ENCODE measurements around the gene FCAR. TPM values are rescaled to one million over a fixed set of nuclear protein-coding genes. Genes with fewer than 3 reads are reported as not detected.
"Not testable (repeated sequence)": the region's sequence is repeated elsewhere in the genome, so short reads cannot be mapped to it uniquely, and the experiment has no call there.

The FCAR gene
- total RNA-seq, 1 donor from 2014 or later = not detected

- no peak for TF ChIP-seq CTCF (IDR thresholded peaks at IDR 0.05; ENCODE audit: borderline replicate concordance)
- H3K36me3 ChIP-seq = no peaks in the 10 kb centered on the region
- no peak for DNase-seq
- no peak overlapping the region for H3K27ac ChIP-seq (replicated peaks)
- no peaks in the 10 kb centered on the region for H3K4me1 ChIP-seq
- no peak overlapping the region for H3K4me3 ChIP-seq
- intact Hi-C loops (cut with micrococcal nuclease) = no loop called here
- H3K9me3 ChIP-seq (replicated peaks) = no peaks in the 10 kb centered on the region
- peaks cover 53% of the 10 kb centered on the region for H3K27me3 ChIP-seq (ENCODE audit: low read depth)
Measured at GRCh38 chr19:54905421-54905802, 31.4 kb downstream of the FCAR start.

- DNase-seq = no peak
- no peaks in the 10 kb centered on the region for H3K4me1 ChIP-seq
- no peaks in the 10 kb centered on the region for H3K36me3 ChIP-seq
- H3K9me3 ChIP-seq (replicated peaks) = no peaks in the 10 kb centered on the region
- H3K27me3 ChIP-seq (ENCODE audit: low read depth) = peaks cover 48% of the 10 kb centered on the region
- no peak for TF ChIP-seq CTCF (IDR thresholded peaks at IDR 0.05; ENCODE audit: borderline replicate concordance)
- no peak within 1 kb of the TSS for H3K27ac ChIP-seq (replicated peaks)
- intact Hi-C loops (cut with micrococcal nuclease) = no loop called here
- H3K4me3 ChIP-seq = no peak within 1 kb of the TSS
Measured at GRCh38 chr19:54905803-54906511, 31.9 kb downstream of the FCAR start, which contains the start of gene NCR1. Gene NCR1 (plus strand): TSS chr19:54906148. CDS start chr19:54906188, 40 bp downstream.

- TF ChIP-seq CTCF (IDR thresholded peaks at IDR 0.05; ENCODE audit: borderline replicate concordance) = no peak
- Histone ChIP-seq H3K36me3 (no peaks in the 10 kb centered on the region), H3K27me3 (ENCODE audit: low read depth) (peaks cover 42% of the 10 kb centered on the region), H3K9me3 (replicated peaks) (no peaks in the 10 kb centered on the region), H3K4me1 (no peaks in the 10 kb centered on the region), H3K4me3 (no peak overlapping the region), H3K27ac (replicated peaks) (no peak overlapping the region)
- intact Hi-C loops (cut with micrococcal nuclease) = no loop called here
- no peak for DNase-seq
Measured at GRCh38 chr19:54906819-54907218, 32.8 kb downstream of the FCAR start.

- H3K9me3 ChIP-seq (replicated peaks); H3K4me3 ChIP-seq; intact Hi-C loops (cut with micrococcal nuclease); H3K4me1 ChIP-seq; H3K36me3 ChIP-seq; H3K27ac ChIP-seq (replicated peaks); DNase-seq: not testable (repeated sequence)
- H3K27me3 ChIP-seq (ENCODE audit: low read depth) = peaks cover 39% of the 10 kb centered on the region
Measured at GRCh38 chr19:54907899-54908298, 33.9 kb downstream of the FCAR start.

GRCh38 chr19:54916822-54917221 is 42.8 kb downstream of the FCAR start:
- TF ChIP-seq CTCF (IDR thresholded peaks at IDR 0.05; ENCODE audit: borderline replicate concordance) = no peak
- Histone ChIP-seq H3K27ac (replicated peaks) (no peak overlapping the region), H3K9me3 (replicated peaks) (no peaks in the 10 kb centered on the region), H3K4me1 (no peaks in the 10 kb centered on the region), H3K27me3 (ENCODE audit: low read depth) (peaks cover 70% of the 10 kb centered on the region), H3K4me3 (no peak overlapping the region), H3K36me3 (no peaks in the 10 kb centered on the region)
- no peak for DNase-seq
- intact Hi-C loops (cut with micrococcal nuclease) = no loop called here

- no peak overlapping the region for H3K27ac ChIP-seq (replicated peaks)
- H3K36me3 ChIP-seq = no peaks in the 10 kb centered on the region
- no peaks in the 10 kb centered on the region for H3K9me3 ChIP-seq (replicated peaks)
- no peak for TF ChIP-seq CTCF (IDR thresholded peaks at IDR 0.05; ENCODE audit: borderline replicate concordance)
- no peak overlapping the region for H3K4me3 ChIP-seq
- H3K4me1 ChIP-seq = no peaks in the 10 kb centered on the region
- peaks cover 67% of the 10 kb centered on the region for H3K27me3 ChIP-seq (ENCODE audit: low read depth)
- intact Hi-C loops (cut with micrococcal nuclease) = no loop called here
- DNase-seq = no peak
Measured at GRCh38 chr19:54918499-54918898, 44.5 kb downstream of the FCAR start.
